ENCODE results near the gene NDUFAF2.

NDUFAF2 gene

GRCh38 chr5:60997721-60998120 lies 52.7 kb downstream of the NDUFAF2 start:
- Histone ChIP-seq H3K27me3 (ENCODE audit: insufficient read depth, poor library complexity, severe bottlenecking) (no peaks in the 10 kb centered on the region), H3K4me1 (ENCODE audit: insufficient read depth, poor library complexity, severe bottlenecking) (no peaks in the 10 kb centered on the region), H3K36me3 (ENCODE audit: low read depth) (no peaks in the 10 kb centered on the region), H3K27ac (ENCODE audit: poor library complexity, severe bottlenecking) (no peak overlapping the region), H3K4me3 (ENCODE audit: severe bottlenecking) (no peak overlapping the region), H3K9me3 (ENCODE audit: severe bottlenecking) (peaks cover 2% of the 10 kb centered on the region)
- no peak for ATAC-seq (ENCODE audit: low read depth)
- no peak for DNase-seq (ENCODE audit: low spot score)
- no peak for TF ChIP-seq CTCF (IDR thresholded peaks at IDR 0.05; ENCODE audit: poor library complexity, severe bottlenecking)

DNA sequence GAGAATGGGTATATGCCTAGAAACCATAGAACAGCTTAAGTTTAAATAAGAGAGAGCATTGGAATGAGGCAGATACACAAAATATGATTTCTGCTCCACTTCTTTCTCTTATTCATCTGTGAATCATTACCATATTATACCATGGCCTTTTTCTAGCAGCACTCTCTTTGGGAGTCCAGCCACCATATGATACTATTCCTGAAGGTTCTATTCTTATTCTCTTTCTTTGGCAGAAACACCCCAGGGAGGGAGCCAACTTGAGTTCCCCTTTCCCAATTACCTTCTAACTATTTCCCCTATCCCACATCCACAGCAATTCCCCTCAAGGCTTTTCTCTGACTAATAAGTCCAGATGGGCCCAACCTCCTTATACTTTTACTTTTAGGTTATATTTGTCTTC lies 55.9 kb downstream of the NDUFAF2 start:
- no peaks in the 10 kb centered on the region for H3K36me3 ChIP-seq (ENCODE audit: low read depth)

DNA sequence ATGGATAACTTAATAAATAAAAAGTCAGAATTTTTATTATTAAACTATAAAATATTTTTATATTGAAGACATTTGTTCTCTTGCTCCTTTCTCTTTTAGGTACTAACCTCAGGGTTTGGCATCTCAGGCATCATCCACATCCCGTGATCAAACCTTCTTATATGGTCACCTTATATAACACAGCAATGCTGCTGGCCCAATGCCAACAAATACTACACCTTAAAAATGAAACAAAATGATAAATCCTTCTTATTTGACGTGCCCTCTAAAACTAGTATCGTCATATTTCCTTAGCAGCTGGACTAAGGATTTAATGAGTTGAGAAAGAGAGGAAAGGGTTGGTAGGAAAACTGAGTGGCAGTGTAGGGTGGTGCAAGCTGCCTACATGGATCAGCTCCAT lies 56.6 kb downstream of the NDUFAF2 start:
- no peak overlapping the region for H3K4me3 ChIP-seq (ENCODE audit: severe bottlenecking)
- no peak overlapping the region for H3K27ac ChIP-seq (ENCODE audit: poor library complexity, severe bottlenecking)
- no peaks in the 10 kb centered on the region for H3K4me1 ChIP-seq (ENCODE audit: insufficient read depth, poor library complexity, severe bottlenecking)
- no peaks in the 10 kb centered on the region for H3K9me3 ChIP-seq (ENCODE audit: severe bottlenecking)
- no peak for TF ChIP-seq CTCF (IDR thresholded peaks at IDR 0.05; ENCODE audit: poor library complexity, severe bottlenecking)
- ATAC-seq (ENCODE audit: low read depth) (no peak), DNase-seq (ENCODE audit: low spot score) (no peak)
- H3K27me3 ChIP-seq (ENCODE audit: insufficient read depth, poor library complexity, severe bottlenecking), result no peaks in the 10 kb centered on the region
- H3K36me3 ChIP-seq (ENCODE audit: low read depth), result no peaks in the 10 kb centered on the region

More for the DNA sequence above, 55.9 kb downstream of the NDUFAF2 start:
- H3K27ac ChIP-seq (ENCODE audit: poor library complexity, severe bottlenecking), result no peak overlapping the region
- no peaks in the 10 kb centered on the region for H3K4me1 ChIP-seq (ENCODE audit: insufficient read depth, poor library complexity, severe bottlenecking)
- no peaks in the 10 kb centered on the region for H3K9me3 ChIP-seq (ENCODE audit: severe bottlenecking)
- no peak overlapping the region for H3K4me3 ChIP-seq (ENCODE audit: severe bottlenecking)
- TF ChIP-seq CTCF (IDR thresholded peaks at IDR 0.05; ENCODE audit: poor library complexity, severe bottlenecking), result no peak
- DNase-seq (ENCODE audit: low spot score) (no peak), ATAC-seq (ENCODE audit: low read depth) (no peak)
- no peaks in the 10 kb centered on the region for H3K27me3 ChIP-seq (ENCODE audit: insufficient read depth, poor library complexity, severe bottlenecking)

DNA sequence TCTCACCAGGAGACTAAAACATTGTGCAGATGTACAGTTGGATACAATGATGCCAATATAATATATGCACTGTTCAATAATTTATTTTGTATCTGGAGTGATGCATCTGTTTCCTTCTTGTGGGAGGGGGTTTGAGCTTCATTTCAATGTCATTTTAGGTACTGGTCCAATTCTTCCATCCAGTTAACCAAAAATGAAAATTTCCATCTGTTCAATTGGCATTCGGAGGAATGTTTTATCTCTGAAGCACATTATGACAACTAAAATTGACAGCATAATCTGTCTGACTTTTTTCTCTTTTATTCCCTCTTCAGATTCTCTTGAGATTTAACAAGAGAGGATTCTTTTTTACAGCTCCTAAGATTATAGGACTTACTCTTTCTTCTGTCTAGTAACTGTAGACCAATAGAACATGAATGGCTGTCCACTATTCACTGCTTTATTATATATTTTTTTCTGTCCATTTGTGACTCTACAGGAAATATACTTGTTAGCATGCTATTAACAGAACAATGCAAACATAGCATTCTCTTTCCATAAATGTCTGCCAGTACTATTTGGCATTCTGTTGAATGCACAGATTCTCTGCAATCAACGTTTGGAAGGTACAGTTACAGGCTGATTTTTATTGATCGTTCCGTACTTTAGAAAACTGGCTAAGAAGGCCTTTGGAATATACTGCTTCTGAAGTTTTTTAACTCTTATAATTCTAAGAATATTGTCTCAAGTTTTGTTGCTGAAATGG lies 57.8 kb downstream of the NDUFAF2 start:
- TF ChIP-seq CTCF (IDR thresholded peaks at IDR 0.05; ENCODE audit: poor library complexity, severe bottlenecking), result no peak
- Histone ChIP-seq H3K36me3 (ENCODE audit: low read depth) (no peaks in the 10 kb centered on the region), H3K27me3 (ENCODE audit: insufficient read depth, poor library complexity, severe bottlenecking) (no peaks in the 10 kb centered on the region), H3K27ac (ENCODE audit: poor library complexity, severe bottlenecking) (no peak overlapping the region), H3K4me1 (ENCODE audit: insufficient read depth, poor library complexity, severe bottlenecking) (no peaks in the 10 kb centered on the region), H3K4me3 (ENCODE audit: severe bottlenecking) (no peak overlapping the region), H3K9me3 (ENCODE audit: severe bottlenecking) (no peaks in the 10 kb centered on the region)
- ATAC-seq (ENCODE audit: low read depth) (no peak), DNase-seq (ENCODE audit: low spot score) (no peak)

- Histone ChIP-seq H3K4me3 (ENCODE audit: severe bottlenecking) (no peak overlapping the region), H3K27ac (ENCODE audit: poor library complexity, severe bottlenecking) (no peak overlapping the region), H3K36me3 (ENCODE audit: low read depth) (no peaks in the 10 kb centered on the region), H3K4me1 (ENCODE audit: insufficient read depth, poor library complexity, severe bottlenecking) (no peaks in the 10 kb centered on the region), H3K27me3 (ENCODE audit: insufficient read depth, poor library complexity, severe bottlenecking) (no peaks in the 10 kb centered on the region), H3K9me3 (ENCODE audit: severe bottlenecking) (no peaks in the 10 kb centered on the region)
- TF ChIP-seq CTCF (IDR thresholded peaks at IDR 0.05; ENCODE audit: poor library complexity, severe bottlenecking), result no peak
- no peak for DNase-seq (ENCODE audit: low spot score)
- no peak for ATAC-seq (ENCODE audit: low read depth)
Observed at GRCh38 chr5:61004448-61004847, 59.4 kb downstream of the NDUFAF2 start.

All from RWPE2 (cell line).